HG03565 (cell line): ENCODE results near the gene RBM48.
"Not testable (repeated sequence)": the region's sequence is repeated elsewhere in the genome, so short reads cannot be mapped to it uniquely, and the experiment has no call there.

Experiments
- ATAC-seq: cut with Tn5 transposase; IDR thresholded peaks from one replicate; pipeline ENCODE4 v1.9.1; 2021; ENCODE audit warnings: mild to moderate bottlenecking, moderate library complexity; ENCODE audit not compliant: unreplicated experiment

Gene RBM48

DNA sequence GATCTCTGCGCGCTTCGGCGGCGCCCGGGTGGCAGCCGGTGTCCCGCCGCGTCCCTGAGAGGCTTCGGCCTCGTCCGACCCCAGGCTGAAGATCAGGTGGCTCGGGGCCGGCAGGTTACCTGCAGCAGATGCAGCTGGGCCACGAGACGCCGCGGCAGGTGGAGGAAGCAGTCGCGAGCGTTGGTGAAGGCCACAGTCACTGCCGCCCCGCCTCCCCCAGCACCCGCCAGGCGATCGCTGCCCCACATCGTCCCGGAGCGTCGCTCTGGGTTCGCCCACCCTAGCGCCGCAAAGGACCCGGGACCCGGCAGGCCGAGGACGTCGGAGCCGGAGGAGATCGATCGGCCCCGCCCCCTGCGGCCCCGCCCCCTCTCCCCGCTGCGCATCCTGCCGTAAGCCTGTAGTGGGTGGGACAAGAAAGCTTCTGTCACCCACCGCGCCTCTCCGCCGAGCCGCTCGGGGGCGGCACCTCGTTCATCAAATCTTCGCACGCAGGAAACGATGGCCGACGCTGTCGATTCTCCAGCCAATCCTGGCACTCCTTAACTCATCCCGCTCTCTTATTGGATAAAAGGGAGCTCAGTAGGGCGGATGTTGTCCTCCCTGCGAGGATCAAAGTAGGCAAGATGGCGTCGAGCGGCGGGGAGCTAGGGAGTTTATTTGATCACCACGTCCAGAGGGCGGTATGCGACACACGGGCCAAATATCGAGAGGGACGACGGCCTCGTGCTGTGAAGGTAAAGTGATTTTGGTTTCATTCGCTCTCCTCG lies at the start of gene RBM48, which contains the start of gene PEX1:
Gene RBM48 (plus strand): TSS at position 608 of the 770 bp plus-strand sequence. CDS start 19 bp downstream, at position 627.
Gene PEX1 (minus strand): TSS at position 333 of the 770 bp plus-strand sequence. CDS start 85 bp downstream, at position 248.
- peak; percentile 92 for ATAC-seq

GRCh38 chr7:92479146-92479545 lies 49.4 kb upstream of the RBM48 start:
- ATAC-seq = not testable (repeated sequence)

DNA sequence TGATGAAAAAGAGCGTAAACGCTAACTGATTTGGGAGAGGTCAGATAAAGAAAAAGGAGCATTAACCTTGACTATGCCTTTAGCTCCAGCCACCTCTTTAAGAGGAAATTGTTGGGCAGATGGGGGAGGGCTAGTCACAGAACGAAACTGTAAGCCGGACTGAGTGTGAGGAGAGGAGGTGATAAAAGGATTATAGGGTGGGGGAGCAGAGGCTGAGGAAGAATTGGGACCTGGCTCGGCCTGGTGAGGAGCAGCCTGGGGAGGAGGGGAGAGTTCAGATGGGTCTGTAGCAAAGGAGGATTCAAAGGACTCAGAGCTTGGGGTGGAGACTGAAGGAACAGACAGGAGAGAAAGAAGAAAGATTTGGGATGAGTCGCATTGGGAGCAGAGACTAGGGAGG lies 45.0 kb upstream of the RBM48 start:
- not testable (repeated sequence) for ATAC-seq

DNA sequence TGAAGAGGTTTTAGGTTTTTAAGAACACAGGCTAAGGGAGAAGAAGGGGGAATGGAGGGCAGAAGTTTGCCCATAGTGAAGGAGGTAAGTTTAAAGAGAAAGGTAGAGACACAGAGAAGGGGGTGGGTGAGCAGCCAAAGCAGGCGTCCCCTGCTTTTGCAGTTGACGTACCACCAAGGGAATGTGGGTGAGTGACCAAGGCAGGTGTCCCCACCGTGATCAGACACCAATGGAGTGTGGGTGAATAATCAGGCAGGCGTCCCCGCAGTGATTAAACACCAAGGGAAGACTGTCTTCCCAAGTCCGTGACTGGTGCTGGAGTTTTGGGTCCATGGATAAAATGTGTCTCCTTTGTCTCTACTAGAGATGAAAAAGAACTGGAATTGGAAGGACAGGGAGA lies 44.4 kb upstream of the RBM48 start:
- not testable (repeated sequence) for ATAC-seq

DNA sequence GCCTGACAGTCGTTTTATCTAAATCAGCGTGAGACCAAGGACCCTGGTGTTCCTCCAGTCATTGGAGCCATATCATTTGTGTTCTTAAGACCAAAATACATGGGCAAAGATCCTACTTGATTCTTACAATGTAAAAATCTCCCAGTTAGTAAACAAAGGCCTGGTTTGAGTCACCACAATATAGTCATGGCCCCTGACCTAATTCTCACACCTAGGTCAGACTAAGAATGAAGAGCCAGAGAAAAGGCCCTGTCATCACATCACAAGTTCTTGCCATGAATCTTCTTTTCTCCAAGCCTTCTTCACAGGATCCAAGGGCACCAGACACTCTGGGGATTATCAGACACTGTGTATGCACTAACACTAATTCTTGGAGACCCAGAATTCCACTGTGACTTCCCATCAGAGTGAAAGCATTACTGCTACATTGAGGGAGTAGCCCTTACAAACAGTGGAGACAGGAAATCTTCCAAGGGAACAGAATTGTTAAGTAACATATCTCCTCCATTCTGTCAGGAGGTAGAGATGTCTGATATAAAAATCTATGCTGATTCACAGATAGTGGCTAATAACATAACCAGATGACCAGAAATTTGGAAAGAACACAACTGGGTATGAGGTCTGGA lies 43.2 kb upstream of the RBM48 start:
- ATAC-seq = no peak

DNA sequence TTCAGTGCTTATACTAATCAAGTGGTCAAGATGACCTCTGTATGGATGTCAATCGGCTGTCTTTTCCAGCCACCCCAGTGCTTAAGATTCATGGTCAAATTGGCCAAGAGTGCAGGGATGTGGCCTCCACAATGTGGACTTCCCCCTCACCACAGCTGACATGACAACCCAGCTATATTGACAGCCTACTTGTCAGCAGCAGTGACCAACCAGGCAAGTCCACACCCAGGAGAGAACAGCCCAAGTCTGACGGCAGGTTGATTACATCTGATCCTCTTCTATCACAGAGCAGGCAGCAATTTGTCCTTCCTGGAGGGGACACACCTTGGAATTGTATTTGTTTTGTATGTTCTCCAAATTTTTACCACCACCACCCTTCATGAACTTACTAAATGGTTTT lies 42.6 kb upstream of the RBM48 start:
- ATAC-seq = no peak

- no peak for ATAC-seq
These were observed 40.8 kb upstream of the RBM48 start for GRCh38 chr7:92487804-92488203.

GRCh38 chr7:92489634-92490033 lies 39.0 kb upstream of the RBM48 start:
- ATAC-seq = no peak

- no peak for ATAC-seq
These were observed 31.7 kb upstream of the RBM48 start for GRCh38 chr7:92496876-92497275.

DNA sequence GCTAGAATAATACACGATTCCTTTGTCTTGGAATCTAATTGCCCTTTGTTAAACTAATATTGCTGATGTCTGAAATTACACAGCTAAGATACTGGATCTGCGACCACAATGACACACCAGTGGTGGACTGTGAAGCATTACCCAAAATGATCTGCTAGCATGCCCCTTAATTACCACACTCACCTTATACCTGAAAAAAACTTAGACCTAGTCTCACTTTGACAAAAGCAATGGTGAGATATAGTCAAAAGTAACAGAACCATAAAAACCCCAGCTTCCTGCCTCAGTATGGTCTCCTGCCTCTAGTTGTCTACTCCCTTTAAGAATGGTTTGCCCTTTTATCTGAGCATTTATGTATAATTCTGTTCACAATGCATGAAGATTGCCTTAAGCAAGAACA lies 30.0 kb upstream of the RBM48 start:
- ATAC-seq = no peak

DNA sequence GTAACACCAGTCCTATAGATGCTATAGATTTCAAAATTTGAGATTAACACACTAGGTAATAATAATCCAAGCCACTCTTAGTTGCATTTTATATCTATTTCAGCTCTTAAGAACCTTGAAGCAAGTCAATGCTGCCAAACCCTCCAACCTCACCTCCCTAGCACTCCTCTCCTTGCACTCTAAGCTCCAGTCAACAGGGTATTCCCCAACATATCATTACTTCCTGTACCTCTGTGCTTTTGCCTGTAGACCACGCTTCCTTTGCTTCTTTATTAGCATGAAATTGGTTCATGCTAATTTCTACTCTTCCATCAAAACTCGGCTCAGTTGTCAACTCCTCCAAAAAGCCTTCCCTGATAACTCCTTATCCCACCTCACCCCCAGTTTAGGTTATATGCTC lies 24.8 kb upstream of the RBM48 start:
- no peak for ATAC-seq

GRCh38 chr7:92504563-92504962 lies 24.0 kb upstream of the RBM48 start:
- ATAC-seq = no peak

DNA sequence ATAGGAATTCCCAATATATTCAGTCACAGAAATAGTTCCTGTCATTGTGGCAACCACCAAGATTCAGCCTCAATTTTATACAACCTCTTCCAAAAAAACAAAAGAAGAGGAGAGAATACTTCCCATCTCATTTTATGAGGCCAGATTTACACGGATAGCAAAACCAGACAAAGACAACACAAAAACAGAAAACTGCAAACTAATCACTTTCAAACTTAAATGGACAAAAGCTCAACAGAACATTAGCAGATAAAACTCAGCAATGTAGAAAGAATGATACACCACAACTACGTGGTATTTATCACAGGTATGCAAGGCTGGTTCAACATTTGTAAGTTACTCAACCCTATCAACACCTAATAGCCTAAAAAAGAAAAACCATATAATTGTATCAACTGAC lies 22.2 kb upstream of the RBM48 start:
- no peak for ATAC-seq

GRCh38 chr7:92508946-92509345 lies 19.6 kb upstream of the RBM48 start:
- ATAC-seq = no peak

GRCh38 chr7:92513167-92513902 lies 15.3 kb upstream of the RBM48 start:
- no peak for ATAC-seq

GRCh38 chr7:92517631-92518030 lies 11.0 kb upstream of the RBM48 start:
- ATAC-seq = no peak

- no peak for ATAC-seq
These were observed 8.6 kb upstream of the RBM48 start for GRCh38 chr7:92520024-92520423.

- ATAC-seq = no peak
These were observed 5.5 kb upstream of the RBM48 start for GRCh38 chr7:92523110-92523509.

DNA sequence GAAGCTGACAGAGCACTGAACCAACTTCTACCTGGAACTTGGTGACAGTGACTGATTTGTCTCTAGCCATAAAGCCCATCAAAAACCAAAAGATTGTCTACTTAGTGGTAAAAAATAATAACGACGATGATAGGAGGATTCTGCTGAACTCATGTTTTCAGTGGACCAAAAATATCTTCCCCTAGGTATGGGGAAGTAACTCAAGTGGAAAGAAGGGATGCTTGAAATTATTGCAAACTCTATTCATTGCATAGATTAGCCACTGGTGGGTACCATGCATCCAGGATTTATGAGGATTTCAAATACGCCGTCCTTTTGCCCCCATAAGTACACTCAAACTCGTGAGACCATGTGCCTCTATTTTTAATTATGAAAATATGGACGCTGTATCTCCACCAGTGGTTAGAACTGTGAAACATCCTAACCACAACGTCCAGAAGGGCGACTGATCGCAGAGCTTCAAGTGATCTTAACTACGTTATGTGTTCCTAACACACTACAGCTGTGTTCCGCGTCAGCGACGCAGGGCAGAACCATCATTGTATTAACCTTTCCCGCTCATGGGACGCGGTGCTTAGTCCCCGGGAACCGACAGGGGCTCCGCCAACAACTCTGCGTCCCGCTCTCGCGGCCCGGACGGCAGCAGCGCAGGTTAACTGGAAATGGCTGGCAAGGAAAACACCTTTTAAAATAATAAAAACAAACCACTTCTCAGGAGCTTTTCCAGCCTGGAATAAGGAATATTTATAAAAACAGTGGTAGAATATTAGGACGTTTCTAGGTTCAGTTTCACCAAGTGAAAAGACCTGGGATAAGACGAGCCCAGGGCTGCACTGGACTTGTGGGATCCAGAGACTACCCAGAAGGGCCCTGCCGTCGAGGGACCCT lies 1.1 kb upstream of the RBM48 start:
- peak; percentile 31 for ATAC-seq

- no peak for ATAC-seq
These were observed 316 bp downstream of the RBM48 start for GRCh38 chr7:92528958-92529264.

DNA sequence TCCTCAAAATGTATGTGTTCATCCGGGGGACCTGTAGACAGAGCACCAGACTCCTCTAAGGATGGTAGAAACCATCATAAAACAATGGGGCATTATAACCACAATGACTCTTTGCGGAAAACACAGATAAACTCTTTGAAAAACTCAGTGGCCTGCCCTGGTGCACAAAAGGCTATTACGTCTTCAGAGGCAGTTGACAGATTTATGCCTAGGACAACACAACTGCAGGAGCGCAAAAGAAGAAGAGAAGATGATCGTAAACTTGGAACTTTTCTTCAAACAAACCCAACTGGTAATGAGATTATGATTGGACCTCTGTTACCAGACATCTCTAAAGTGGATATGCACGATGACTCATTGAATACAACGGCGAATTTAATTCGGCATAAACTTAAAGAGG lies 6.0 kb downstream of the RBM48 start:
- no peak for ATAC-seq
